Measurements from ENCODE around the gene LTB4R. TPM values are rescaled to one million over a fixed set of nuclear protein-coding genes. Genes with fewer than 3 reads are reported as not detected.
A peak's percentile ranks its signal among the peaks of the same experiment; 100 is the strongest.

Gene LTB4R
- total RNA-seq, 1 experiment from 2014 or later, result 9.4 TPM

DNA sequence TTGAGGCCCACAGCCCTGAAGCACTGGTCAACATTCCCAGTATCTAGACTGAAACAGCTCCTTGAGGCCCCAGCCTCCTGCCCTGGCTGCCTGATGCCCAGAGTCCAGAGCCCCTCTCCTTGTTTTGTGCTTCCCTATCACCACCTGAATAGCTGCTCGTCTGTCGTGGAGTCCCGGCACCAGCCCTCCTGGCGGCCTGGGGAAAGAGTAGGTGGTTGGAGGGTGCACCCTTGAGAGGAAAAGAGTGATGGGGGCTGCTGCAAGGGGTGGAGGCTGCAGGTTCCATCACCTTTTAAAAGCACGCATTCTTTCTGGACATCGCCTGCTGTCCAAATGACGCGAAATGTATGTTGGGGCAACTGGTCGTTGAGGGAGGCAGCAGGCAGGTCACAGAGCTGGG, 43.1 kb upstream of the LTB4R start:
- DNase-seq (ENCODE audit: low spot score), result no peak
- H3K9me3 Mint-ChIP-seq, result no peaks in the 10 kb centered on the region
- CTCF ChIA-PET, result interaction anchor here (0.6 to 5.8 kb wide), 2 partner anchors 40 to 131 kb away, joined by 4 to 30 read pairs; partner anchors contain the start of genes CIDEB and NYNRIN
- no peak for ATAC-seq
- H3K4me3 Mint-ChIP-seq, result no peak overlapping the region
- peaks cover 4% of the 10 kb centered on the region; the same call in 1 of the 2 replicates for H3K36me3 Mint-ChIP-seq
- peaks cover 10% of the 10 kb centered on the region for H3K4me1 Mint-ChIP-seq
- H3K27ac Mint-ChIP-seq, result no peak overlapping the region
- POLR2A ChIA-PET, result no interaction called here
- H3K27me3 Mint-ChIP-seq (ENCODE audit: low read depth), result no peaks in the 10 kb centered on the region
- TF ChIP-seq ZNF219 (CRISPR knock-in tag; IDR thresholded peaks at IDR 0.05; ENCODE audit: borderline replicate concordance), result no peak

DNA sequence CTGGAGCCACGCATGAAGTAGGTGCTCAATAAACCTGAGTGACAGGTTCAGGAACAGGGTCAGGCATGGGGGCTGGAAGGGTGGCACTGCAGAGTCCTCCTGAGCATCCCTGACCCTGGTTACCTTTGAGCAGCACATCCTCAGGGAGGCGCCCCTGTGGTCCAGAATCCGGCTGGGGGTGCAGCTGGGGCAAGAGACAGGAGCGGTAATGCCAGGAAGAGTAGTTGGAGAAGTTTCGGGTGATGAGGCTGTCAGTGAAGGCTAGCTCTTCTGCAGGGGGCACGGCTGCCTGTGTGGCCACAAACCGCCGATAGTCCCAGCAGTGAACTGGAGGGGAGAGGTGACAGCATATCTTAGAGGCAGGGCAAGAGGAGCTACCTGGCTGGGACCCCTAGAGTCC, 41.9 kb upstream of the LTB4R start:
- Mint-ChIP-seq H3K27me3 (ENCODE audit: low read depth) (no peaks in the 10 kb centered on the region), H3K9me3 (no peaks in the 10 kb centered on the region), H3K4me1 (peaks cover 16% of the 10 kb centered on the region), H3K36me3 (peaks cover 4% of the 10 kb centered on the region; the same call in 1 of the 2 replicates), H3K4me3 (no peak overlapping the region), H3K27ac (no peak overlapping the region)
- TF ChIP-seq RORB (CRISPR knock-in tag; IDR thresholded peaks at IDR 0.05), result no peak
- POLR2A ChIA-PET, result interaction anchor here (0.8 kb wide), 1 partner anchor 27 kb away, joined by 3 read pairs; the partner anchor contains the start of gene TINF2
- CTCF ChIA-PET, result interaction anchor here (0.7 to 5.8 kb wide), 5 partner anchors 26 to 163 kb away, joined by 3 to 77 read pairs (median 18); partner anchors contain the start of genes CHMP4A, CIDEB and TINF2
- no peak for ATAC-seq
- no peak for DNase-seq (ENCODE audit: low spot score)

DNA sequence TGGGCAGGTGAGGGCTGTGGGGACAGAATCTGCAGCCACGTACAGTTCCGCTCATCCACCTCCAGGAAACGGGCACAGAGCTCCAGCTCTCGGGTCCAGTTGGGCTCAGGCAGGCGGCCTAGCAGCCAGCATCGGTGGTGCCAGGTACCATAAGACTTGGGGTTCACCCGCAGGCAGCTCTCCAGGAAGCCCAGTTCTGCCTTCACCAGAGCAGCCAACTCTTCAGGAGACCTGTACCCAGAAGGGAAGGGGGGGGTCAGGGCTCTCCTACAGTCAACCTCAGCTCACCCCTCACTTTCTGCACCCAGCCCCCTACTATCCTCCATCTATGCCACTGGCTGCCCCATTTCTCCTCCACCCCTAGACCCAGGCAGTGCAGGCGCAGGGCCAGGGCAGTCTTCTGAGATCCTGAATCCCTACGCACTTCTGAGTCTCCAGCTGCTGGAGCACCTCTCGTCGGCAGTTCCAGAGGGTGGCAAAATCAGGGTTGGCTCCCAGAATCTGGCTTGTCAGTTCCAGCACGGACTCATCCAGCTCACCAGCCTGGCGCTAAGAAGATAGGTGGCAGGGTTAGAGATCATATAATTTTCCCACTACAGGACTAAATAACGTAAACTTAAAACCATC, 41.3 kb upstream of the LTB4R start:
- no peak for TF ChIP-seq TEAD4 (CRISPR knock-in tag; IDR thresholded peaks at IDR 0.05)
- TF ChIP-seq, protein P1, sequence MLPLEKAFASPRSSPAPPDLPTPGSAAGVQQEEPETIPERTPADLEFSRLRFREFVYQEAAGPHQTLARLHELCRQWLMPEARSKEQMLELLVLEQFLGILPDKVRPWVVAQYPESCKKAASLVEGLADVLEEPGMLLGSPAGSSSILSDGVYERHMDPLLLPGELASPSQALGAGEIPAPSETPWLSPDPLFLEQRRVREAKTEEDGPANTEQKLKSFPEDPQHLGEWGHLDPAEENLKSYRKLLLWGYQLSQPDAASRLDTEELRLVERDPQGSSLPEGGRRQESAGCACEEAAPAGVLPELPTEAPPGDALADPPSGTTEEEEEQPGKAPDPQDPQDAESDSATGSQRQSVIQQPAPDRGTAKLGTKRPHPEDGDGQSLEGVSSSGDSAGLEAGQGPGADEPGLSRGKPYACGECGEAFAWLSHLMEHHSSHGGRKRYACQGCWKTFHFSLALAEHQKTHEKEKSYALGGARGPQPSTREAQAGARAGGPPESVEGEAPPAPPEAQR (CRISPR knock-in tag; IDR thresholded peaks at IDR 0.05), result no peak
- TF ChIP-seq, protein P2, sequence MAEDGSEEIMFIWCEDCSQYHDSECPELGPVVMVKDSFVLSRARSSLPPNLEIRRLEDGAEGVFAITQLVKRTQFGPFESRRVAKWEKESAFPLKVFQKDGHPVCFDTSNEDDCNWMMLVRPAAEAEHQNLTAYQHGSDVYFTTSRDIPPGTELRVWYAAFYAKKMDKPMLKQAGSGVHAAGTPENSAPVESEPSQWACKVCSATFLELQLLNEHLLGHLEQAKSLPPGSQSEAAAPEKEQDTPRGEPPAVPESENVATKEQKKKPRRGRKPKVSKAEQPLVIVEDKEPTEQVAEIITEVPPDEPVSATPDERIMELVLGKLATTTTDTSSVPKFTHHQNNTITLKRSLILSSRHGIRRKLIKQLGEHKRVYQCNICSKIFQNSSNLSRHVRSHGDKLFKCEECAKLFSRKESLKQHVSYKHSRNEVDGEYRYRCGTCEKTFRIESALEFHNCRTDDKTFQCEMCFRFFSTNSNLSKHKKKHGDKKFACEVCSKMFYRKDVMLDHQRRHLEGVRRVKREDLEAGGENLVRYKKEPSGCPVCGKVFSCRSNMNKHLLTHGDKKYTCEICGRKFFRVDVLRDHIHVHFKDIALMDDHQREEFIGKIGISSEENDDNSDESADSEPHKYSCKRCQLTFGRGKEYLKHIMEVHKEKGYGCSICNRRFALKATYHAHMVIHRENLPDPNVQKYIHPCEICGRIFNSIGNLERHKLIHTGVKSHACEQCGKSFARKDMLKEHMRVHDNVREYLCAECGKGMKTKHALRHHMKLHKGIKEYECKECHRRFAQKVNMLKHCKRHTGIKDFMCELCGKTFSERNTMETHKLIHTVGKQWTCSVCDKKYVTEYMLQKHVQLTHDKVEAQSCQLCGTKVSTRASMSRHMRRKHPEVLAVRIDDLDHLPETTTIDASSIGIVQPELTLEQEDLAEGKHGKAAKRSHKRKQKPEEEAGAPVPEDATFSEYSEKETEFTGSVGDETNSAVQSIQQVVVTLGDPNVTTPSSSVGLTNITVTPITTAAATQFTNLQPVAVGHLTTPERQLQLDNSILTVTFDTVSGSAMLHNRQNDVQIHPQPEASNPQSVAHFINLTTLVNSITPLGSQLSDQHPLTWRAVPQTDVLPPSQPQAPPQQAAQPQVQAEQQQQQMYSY (CRISPR knock-in tag; IDR thresholded peaks at IDR 0.05), result no peak
- TF ChIP-seq TEAD1 (CRISPR knock-in tag; IDR thresholded peaks at IDR 0.05), result no peak
- TF ChIP-seq, protein P3, sequence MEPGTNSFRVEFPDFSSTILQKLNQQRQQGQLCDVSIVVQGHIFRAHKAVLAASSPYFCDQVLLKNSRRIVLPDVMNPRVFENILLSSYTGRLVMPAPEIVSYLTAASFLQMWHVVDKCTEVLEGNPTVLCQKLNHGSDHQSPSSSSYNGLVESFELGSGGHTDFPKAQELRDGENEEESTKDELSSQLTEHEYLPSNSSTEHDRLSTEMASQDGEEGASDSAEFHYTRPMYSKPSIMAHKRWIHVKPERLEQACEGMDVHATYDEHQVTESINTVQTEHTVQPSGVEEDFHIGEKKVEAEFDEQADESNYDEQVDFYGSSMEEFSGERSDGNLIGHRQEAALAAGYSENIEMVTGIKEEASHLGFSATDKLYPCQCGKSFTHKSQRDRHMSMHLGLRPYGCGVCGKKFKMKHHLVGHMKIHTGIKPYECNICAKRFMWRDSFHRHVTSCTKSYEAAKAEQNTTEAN (CRISPR knock-in tag; IDR thresholded peaks at IDR 0.05), result no peak
- TF ChIP-seq, protein P4, sequence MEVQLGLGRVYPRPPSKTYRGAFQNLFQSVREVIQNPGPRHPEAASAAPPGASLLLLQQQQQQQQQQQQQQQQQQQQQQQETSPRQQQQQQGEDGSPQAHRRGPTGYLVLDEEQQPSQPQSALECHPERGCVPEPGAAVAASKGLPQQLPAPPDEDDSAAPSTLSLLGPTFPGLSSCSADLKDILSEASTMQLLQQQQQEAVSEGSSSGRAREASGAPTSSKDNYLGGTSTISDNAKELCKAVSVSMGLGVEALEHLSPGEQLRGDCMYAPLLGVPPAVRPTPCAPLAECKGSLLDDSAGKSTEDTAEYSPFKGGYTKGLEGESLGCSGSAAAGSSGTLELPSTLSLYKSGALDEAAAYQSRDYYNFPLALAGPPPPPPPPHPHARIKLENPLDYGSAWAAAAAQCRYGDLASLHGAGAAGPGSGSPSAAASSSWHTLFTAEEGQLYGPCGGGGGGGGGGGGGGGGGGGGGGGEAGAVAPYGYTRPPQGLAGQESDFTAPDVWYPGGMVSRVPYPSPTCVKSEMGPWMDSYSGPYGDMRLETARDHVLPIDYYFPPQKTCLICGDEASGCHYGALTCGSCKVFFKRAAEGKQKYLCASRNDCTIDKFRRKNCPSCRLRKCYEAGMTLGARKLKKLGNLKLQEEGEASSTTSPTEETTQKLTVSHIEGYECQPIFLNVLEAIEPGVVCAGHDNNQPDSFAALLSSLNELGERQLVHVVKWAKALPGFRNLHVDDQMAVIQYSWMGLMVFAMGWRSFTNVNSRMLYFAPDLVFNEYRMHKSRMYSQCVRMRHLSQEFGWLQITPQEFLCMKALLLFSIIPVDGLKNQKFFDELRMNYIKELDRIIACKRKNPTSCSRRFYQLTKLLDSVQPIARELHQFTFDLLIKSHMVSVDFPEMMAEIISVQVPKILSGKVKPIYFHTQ (CRISPR knock-in tag; IDR thresholded peaks at IDR 0.05), result no peak
- TF ChIP-seq TP53 (CRISPR knock-in tag; IDR thresholded peaks at IDR 0.05), result no peak
- H3K27me3 Mint-ChIP-seq (ENCODE audit: low read depth), result no peaks in the 10 kb centered on the region
- no peak overlapping the region for H3K27ac Mint-ChIP-seq
- CTCF ChIA-PET, result interaction anchor here (1.2 to 5.8 kb wide), 9 partner anchors 14 to 124 kb away, joined by 4 to 77 read pairs (median 9); partner anchors contain the start of genes CHMP4A, CIDEB, DHRS1 and LTB4R
- H3K9me3 Mint-ChIP-seq, result no peaks in the 10 kb centered on the region
- H3K4me3 Mint-ChIP-seq, result peak overlapping the region; percentile 72; the same call in 1 of the 2 replicates
- H3K4me1 Mint-ChIP-seq, result peaks cover 16% of the 10 kb centered on the region
- POLR2A ChIA-PET, result interaction anchor here (0.5 to 1.5 kb wide), 4 partner anchors 28 to 41 kb away, joined by 3 to 20 read pairs (median 3); partner anchors contain the start of gene TINF2
- no peak for ATAC-seq
- H3K36me3 Mint-ChIP-seq, result peaks cover 4% of the 10 kb centered on the region; the same call in 1 of the 2 replicates
- DNase-seq (ENCODE audit: low spot score), result no peak

Data from WTC11 (cell line).